Measurements from ENCODE around the gene EXD3. TPM values are rescaled to one million over a fixed set of nuclear protein-coding genes. Genes with fewer than 3 reads are reported as not detected.

EXD3 gene
- polyA plus RNA-seq, 1 of the 3 experiments (the other 2 are of a cell fraction), result 11.5 TPM

- POLR2A ChIA-PET, result no interaction called here
- no peak for TF ChIP-seq MXI1 (IDR thresholded peaks at IDR 0.05; ENCODE audit: low read depth, low read length)
- TF ChIP-seq POLR2AphosphoS5 (IDR thresholded peaks at IDR 0.05; ENCODE audit: low read depth, low read length), result no peak
- no peak for TF ChIP-seq SMC3 (IDR thresholded peaks at IDR 0.05; ENCODE audit: low read depth, low read length)
- TF ChIP-seq NFIC (IDR thresholded peaks at IDR 0.05; ENCODE audit: borderline replicate concordance), result no peak
- no peak for TF ChIP-seq YY1 (IDR thresholded peaks at IDR 0.05; ENCODE audit: low read depth)
- TF ChIP-seq EP300 (IDR thresholded peaks at IDR 0.05; ENCODE audit: borderline replicate concordance in 1 of 2, low read depth in 1 of 2, low read length in 1 of 2), result no peak
- no peak for TF ChIP-seq MAX (IDR thresholded peaks at IDR 0.05; ENCODE audit: low read depth)
- TF ChIP-seq MEF2A (IDR thresholded peaks at IDR 0.05; ENCODE audit: borderline replicate concordance, low read depth), result no peak
- TF ChIP-seq REST (IDR thresholded peaks at IDR 0.05; ENCODE audit: low read depth, low read length), result no peak
- TF ChIP-seq RCOR1 (IDR thresholded peaks at IDR 0.05; ENCODE audit: low read length), result no peak
- no peak for TF ChIP-seq PBX3 (IDR thresholded peaks at IDR 0.05)
- no peak for TF ChIP-seq FOXM1 (IDR thresholded peaks at IDR 0.05; ENCODE audit: low read depth)
- no peak for TF ChIP-seq USF1 (IDR thresholded peaks at IDR 0.05; ENCODE audit: borderline replicate concordance, low read depth)
- no peak for TF ChIP-seq SIN3A (IDR thresholded peaks at IDR 0.05; ENCODE audit: borderline replicate concordance, low read depth, low read length)
- no peak for TF ChIP-seq FOSL2 (IDR thresholded peaks at IDR 0.05; ENCODE audit: borderline replicate concordance, low read depth)
These were observed 15.0 kb upstream of the EXD3 start for GRCh38 chr9:137437691-137438590.

More at GRCh38 chr9:137437691-137438590, 15.0 kb upstream of the EXD3 start:
- H3K9me3 ChIP-seq, result no peaks in the 10 kb centered on the region
- H3K9me2 ChIP-seq, result no peaks in the 10 kb centered on the region
- peaks cover 3 to 4% of the 10 kb centered on the region in 2 experiments; a peak in 2 of 4 replicates for H3K4me1 ChIP-seq (ENCODE audit: control insufficient read depth in 1 of 2, insufficient read depth in 2 of 2, low read depth in 1 of 2, low read length in 1 of 2)
- peaks cover 4% of the 10 kb centered on the region; the same call in 1 of the 2 replicates for H3K27me3 ChIP-seq (ENCODE audit: insufficient read depth)
- H2AFZ ChIP-seq (ENCODE audit: low read depth), result no peak overlapping the region
- H4K20me1 ChIP-seq (ENCODE audit: insufficient read depth), result no peaks in the 10 kb centered on the region
- H3K4me3 ChIP-seq (ENCODE audit: low read depth in 2 of 2, low read length in 1 of 2), result no peak overlapping the region
- H3K9ac ChIP-seq, result no peak overlapping the region
- H3K79me2 ChIP-seq (ENCODE audit: insufficient read depth), result no peaks in the 10 kb centered on the region
- H3K36me3 ChIP-seq (replicated peaks in 1 of 2; ENCODE audit: control insufficient read depth in 1 of 2, insufficient read depth in 2 of 2, low read length in 1 of 2), result no peaks in the 10 kb centered on the region
- no peak overlapping the region for H3K27ac ChIP-seq (ENCODE audit: low read depth in 2 of 2, low read length in 1 of 2)
- CTCF ChIA-PET, result interaction anchor here (1.1 to 2.0 kb wide), 4 partner anchors 8 to 15 kb away, joined by 3 to 8 read pairs (median 4); partner anchors contain the start of genes EXD3 and NOXA1
- H3K4me2 ChIP-seq, result no peak overlapping the region
- H3F3A ChIP-seq (replicated peaks; ENCODE audit: insufficient read depth), result peaks cover 5% of the 10 kb centered on the region
- peak; percentile 21 for DNase-seq
- WGBS (ENCODE audit: low lambda C conversion rate), result 84% methylated on average over 11 of the region's 40 CpGs

Data from SK-N-SH (cell line).